ENCODE data around the gene RIT1.
A peak's percentile ranks its signal among the peaks of the same experiment; 100 is the strongest.

The RIT1 gene, protein sequence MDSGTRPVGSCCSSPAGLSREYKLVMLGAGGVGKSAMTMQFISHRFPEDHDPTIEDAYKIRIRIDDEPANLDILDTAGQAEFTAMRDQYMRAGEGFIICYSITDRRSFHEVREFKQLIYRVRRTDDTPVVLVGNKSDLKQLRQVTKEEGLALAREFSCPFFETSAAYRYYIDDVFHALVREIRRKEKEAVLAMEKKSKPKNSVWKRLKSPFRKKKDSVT

GRCh38 chr1:155911156-155912055 lies at the start of gene RIT1:
TSS of gene RIT1 (minus strand) at chr1:155911349. CDS start at chr1:155910761, 588 bp downstream.
- DNase-seq (ENCODE audit: low spot score): peak; percentile 87

GRCh38 chr1:155960081-155960745 lies 49.1 kb upstream of the RIT1 start:
- no peak for DNase-seq (ENCODE audit: low spot score)

DNA sequence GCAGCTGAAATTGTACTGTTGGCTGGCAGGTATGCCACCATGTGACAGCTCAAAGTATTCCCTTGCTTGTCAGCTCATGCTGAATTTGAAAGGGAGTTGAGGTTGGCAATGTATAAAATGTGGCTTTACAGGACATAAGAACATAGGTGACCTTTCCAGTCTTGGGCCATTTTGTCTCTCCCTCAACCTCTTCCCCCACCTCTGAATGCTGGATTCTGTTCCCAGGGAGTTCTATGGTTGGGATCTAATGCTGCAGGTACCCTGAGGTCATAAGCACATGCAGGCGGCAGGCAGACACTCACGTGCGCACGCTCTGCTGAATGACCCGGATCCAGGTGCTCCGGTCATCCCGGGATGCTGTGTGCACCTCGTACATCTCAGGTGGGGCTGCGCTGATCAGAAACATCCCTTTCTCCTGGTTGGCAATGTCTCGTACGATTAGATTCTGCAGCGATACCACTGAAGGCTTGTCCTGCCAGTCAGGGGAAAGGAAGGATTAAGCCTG lies 46.3 kb upstream of the RIT1 start:
- no peak for DNase-seq (ENCODE audit: low spot score)

- DNase-seq (ENCODE audit: low spot score): no peak
Measured at GRCh38 chr1:155954645-155955044, 43.5 kb upstream of the RIT1 start.

DNA sequence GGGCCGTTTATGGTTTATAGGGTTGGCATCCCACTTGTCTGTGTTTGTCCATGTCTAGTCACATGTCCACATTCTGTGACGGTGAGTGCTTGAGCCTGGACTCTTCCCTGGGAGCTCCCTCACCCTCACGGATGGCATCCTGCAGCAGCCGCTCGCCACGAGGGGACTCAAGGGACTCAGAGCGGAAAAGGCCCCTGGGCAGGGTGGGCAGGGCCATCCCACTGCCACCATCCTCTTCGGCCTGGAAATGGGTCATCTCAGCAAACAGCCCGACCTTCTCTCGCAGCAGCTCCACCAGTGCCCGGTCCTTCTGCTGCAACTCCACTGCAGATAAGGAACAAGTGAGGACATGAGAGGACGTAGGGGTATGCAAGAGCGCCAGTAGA lies 41.3 kb upstream of the RIT1 start:
- DNase-seq (ENCODE audit: low spot score): no peak

GRCh38 chr1:155951753-155952504 lies 40.8 kb upstream of the RIT1 start:
- no peak for DNase-seq (ENCODE audit: low spot score)

- DNase-seq (ENCODE audit: low spot score): no peak
Measured at GRCh38 chr1:155950829-155951228, 39.7 kb upstream of the RIT1 start.

- no peak for DNase-seq (ENCODE audit: low spot score)
Measured at GRCh38 chr1:155947741-155948140, 36.6 kb upstream of the RIT1 start.

- no peak for DNase-seq (ENCODE audit: low spot score)
Measured at GRCh38 chr1:155947292-155947691, 36.1 kb upstream of the RIT1 start.

- no peak for DNase-seq (ENCODE audit: low spot score)
Measured at GRCh38 chr1:155946633-155947219, 35.6 kb upstream of the RIT1 start.

DNA sequence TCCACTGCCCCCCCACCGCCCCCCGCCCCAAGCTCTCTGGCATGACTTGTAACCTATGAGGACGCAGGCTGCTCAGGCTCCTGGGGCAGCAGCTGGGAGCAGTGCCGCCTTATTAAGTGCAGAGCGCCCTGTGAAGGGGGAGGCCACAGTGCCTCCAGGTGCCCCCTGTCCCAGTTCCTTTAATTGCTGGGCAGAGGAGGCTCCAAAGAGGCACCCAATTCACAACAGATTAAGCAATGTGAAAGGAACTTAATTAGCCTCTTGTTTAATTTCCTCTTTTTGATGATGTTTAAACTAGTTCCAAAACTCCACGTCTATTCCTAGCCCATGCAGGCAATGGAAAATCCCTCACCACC lies 33.3 kb upstream of the RIT1 start:
- DNase-seq (ENCODE audit: low spot score): no peak

- DNase-seq (ENCODE audit: low spot score): no peak
Measured at GRCh38 chr1:155942578-155943141, 31.5 kb upstream of the RIT1 start.

GRCh38 chr1:155941845-155942531 lies 30.8 kb upstream of the RIT1 start:
- no peak for DNase-seq (ENCODE audit: low spot score)

DNA sequence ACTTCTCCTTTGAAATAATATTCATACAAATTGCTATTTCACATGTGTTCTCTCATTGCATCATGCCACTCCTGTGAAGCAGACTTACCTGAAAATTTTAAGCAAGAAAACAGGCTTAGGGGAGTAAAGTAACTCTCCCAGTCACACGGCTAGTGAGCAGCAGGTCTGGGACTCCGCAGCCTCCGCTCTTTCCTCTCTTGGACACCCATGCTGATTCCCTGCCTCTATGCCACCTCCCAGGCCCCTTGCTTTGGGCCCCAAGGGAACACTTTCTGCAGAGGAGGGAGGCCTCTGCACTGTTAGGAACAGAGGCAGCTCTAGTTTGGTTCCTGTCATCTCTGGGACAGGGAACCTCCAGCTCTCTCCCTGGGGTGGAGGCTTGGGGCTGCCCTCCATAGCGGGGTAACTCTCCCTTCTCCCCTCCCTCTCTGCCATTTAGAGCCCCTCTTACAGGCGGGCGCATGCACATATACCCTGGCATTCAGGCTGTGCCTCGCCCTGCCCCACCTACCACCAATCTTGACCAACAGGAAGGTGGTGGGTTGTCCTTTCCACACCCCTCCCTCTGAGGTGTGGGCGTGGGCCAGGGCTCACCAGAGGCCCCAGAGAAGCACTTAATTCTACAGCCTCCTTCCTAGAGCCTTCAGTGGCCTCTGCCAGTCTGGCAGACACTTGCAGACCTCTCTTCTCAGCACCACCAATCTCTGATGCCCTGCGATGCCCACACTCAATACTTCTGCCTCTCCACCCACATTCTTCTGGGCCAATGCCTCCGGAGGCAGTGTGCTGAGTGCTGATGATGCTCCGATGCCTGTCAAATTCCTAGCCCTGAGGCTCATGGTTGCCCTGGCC lies 30.1 kb upstream of the RIT1 start, which contains the start of gene RXFP4:
TSS of gene RXFP4 (plus strand) at position 646 of the 852 bp plus-strand sequence. CDS start at position 718, 72 bp downstream.
- no peak for DNase-seq (ENCODE audit: low spot score)

- no peak for DNase-seq (ENCODE audit: low spot score)
Measured at GRCh38 chr1:155940482-155940992, 29.4 kb upstream of the RIT1 start.

DNA sequence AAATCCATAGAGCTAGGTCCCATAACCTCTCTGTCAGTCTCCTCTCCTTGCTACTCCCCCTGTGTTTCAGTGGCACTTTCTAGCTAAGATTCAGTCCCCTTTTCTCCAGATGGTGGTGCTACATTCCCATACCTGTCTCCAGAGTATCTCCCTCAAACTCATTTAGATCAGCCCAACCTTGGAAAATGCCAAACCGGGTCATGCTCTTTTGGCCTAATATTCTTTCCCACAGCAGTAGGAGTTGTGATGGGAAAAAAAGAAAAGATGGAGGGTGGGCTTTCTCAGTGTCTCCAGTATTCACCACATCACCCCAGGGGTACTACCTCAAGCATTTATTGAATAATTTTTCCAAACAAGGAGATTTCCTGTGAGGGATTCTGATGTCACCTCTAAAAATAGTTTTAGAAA lies 27.1 kb upstream of the RIT1 start:
- DNase-seq (ENCODE audit: low spot score): peak; percentile 73

DNA sequence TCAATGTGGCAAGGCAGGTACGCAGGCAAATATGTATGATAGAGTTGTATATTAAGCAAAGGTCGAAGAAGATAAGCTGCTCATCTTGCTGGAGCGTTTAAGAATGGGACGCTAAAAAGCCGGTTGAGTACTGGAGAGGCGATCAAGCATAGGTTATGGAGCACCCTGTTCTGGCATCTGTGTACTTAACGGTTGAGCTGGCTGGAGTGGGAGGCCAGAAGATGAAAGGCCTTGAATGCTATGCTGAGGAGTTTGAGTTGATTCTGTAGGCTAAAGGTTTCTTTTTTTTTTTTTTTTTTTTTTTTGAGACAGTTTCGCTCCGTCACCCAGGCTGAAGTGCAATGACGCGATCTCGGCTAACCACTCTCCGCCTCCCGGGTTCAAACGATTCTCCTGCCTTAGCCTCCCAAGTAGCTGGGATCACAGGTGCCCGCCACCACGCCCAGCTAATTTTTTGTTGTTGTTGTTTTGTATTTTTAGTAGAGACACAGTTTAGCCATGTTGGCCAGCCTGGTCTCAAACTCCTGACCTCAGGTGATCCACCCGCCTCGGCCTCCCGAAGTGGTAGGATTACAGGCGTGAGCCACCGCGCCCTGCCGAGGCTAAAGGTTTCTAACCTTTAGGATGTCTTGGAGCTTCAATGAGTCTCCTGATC lies 23.9 kb upstream of the RIT1 start:
- no peak for DNase-seq (ENCODE audit: low spot score)

GRCh38 chr1:155934097-155934935 lies 23.2 kb upstream of the RIT1 start, which contains the start of gene KHDC4:
TSS of gene KHDC4 (minus strand) at chr1:155934413. CDS start at chr1:155934373, 40 bp downstream.
- DNase-seq (ENCODE audit: low spot score): peak; percentile 98
